Colonic mucosa (tissue), 4 donors: ENCODE results near the gene MYO7A. TPM values are rescaled to one million over a fixed set of nuclear protein-coding genes. Genes with fewer than 3 reads are reported as not detected.

ENCODE experiments used
- DNase-seq: peaks from one replicate; pipeline ENCODE4 v3.0.0-alpha.2; 2020
- H3K27ac ChIP-seq: fragments of 200-600 bp; one replicate; pipeline ENCODE4 v1.8.0; 2021
- H3K27me3 ChIP-seq: fragments of 200-600 bp; one replicate; pipeline ENCODE4 v1.8.0; 2021
- H3K36me3 ChIP-seq: fragments of 200-600 bp; one replicate; pipeline ENCODE4 v1.8.0; 2021
- H3K4me1 ChIP-seq: fragments of 200-600 bp; one replicate; pipeline ENCODE4 v1.8.0; 2021; ENCODE audit warnings: mild to moderate bottlenecking
- H3K4me3 ChIP-seq: fragments of 200-600 bp; one replicate; pipeline ENCODE4 v1.8.0; 2021
- H3K9ac ChIP-seq, 2 donors: one replicate each; pipeline ENCODE4 v1.7.0; 2013; ENCODE audit warnings: control low read depth in 2 of 2, low read depth in 2 of 2, low read length in 2 of 2
- H3K9me3 ChIP-seq: fragments of 200-600 bp; one replicate; pipeline ENCODE4 v1.8.0; 2021
- CTCF ChIP-seq: fragments of 200-600 bp; IDR thresholded peaks from one replicate; pipeline ENCODE4 v1.8.0; 2022; ENCODE audit warnings: antibody characterized with exemption, mild to moderate bottlenecking
- intact Hi-C: fragments of 100-400 bp; cut with DNase I; formaldehyde crosslinking; loops from one replicate; pipeline ENCODE4 v1.14.1; 2022
- total RNA-seq, 2 donors: library from RNA; stranded (reverse); fragmentation: NEBNext Ultra II Directional in 1 of 2; extraction: Animal tissue kit (Norgen Biotek cat#: 25700) in 1 of 2; gene quantifications; one replicate each; pipeline ENCODE4 v1.2.1, GENCODE V29; 2021
- donor health status: healthy.
- donor health status: DM: no; HTN: no; CAD: no.
- donor health status: DM: no; HTN: no; CAD: no.

MYO7A gene
- total RNA-seq, 2 donors from 2014 or later, result 3.8 to 4.1 TPM

GRCh38 chr11:77124488-77124887 lies 3.6 kb upstream of the MYO7A start:
- no peak overlapping the region for H3K27ac ChIP-seq
- no peak overlapping the region for H3K4me3 ChIP-seq
- no peaks in the 10 kb centered on the region for H3K9me3 ChIP-seq
- peaks cover 8% of the 10 kb centered on the region for H3K4me1 ChIP-seq
- intact Hi-C loops, result no loop called here
- H3K9ac ChIP-seq, result no peak overlapping the region
- TF ChIP-seq CTCF, result no peak
- peaks cover 20% of the 10 kb centered on the region for H3K36me3 ChIP-seq
- no peaks in the 10 kb centered on the region for H3K27me3 ChIP-seq
- no peak for DNase-seq

GRCh38 chr11:77125191-77125590 lies 2.9 kb upstream of the MYO7A start:
- intact Hi-C loops, result loop anchor here (5.0 kb wide), 1 partner anchor 427 kb away; no protein-coding TSS in a partner anchor
- TF ChIP-seq CTCF, result no peak

GRCh38 chr11:77125695-77126094 lies 2.4 kb upstream of the MYO7A start:
- H3K4me3 ChIP-seq, result no peak overlapping the region
- H3K4me1 ChIP-seq, result peaks cover 8% of the 10 kb centered on the region
- DNase-seq, result no peak
- no peak overlapping the region for H3K27ac ChIP-seq
- peaks cover 16% of the 10 kb centered on the region for H3K36me3 ChIP-seq
- no peaks in the 10 kb centered on the region for H3K9me3 ChIP-seq
- H3K27me3 ChIP-seq, result no peaks in the 10 kb centered on the region
- H3K9ac ChIP-seq, result no peak overlapping the region
- no peak for TF ChIP-seq CTCF
- intact Hi-C loops, result loop anchor here (2.0 to 5.0 kb wide), 2 partner anchors 63 to 427 kb away; no protein-coding TSS in a partner anchor

More at GRCh38 chr11:77125191-77125590, 2.9 kb upstream of the MYO7A start:
- H3K36me3 ChIP-seq, result peaks cover 20% of the 10 kb centered on the region
- peaks cover 8% of the 10 kb centered on the region for H3K4me1 ChIP-seq
- H3K4me3 ChIP-seq, result no peak overlapping the region
- no peaks in the 10 kb centered on the region for H3K27me3 ChIP-seq
- no peaks in the 10 kb centered on the region for H3K9me3 ChIP-seq
- no peak overlapping the region for H3K9ac ChIP-seq
- DNase-seq, result no peak
- H3K27ac ChIP-seq, result no peak overlapping the region

- peaks cover 10% of the 10 kb centered on the region for H3K36me3 ChIP-seq
- H3K27me3 ChIP-seq, result no peaks in the 10 kb centered on the region
- no peak overlapping the region for H3K4me3 ChIP-seq
- H3K27ac ChIP-seq, result no peak overlapping the region
- peak overlapping the region in 1 of 2 donors; percentile 44 for H3K9ac ChIP-seq
- no peak for TF ChIP-seq CTCF
- no peak for DNase-seq
- intact Hi-C loops, result loop anchor here (2.0 to 5.0 kb wide), 2 partner anchors 63 to 426 kb away; no protein-coding TSS in a partner anchor
- no peaks in the 10 kb centered on the region for H3K9me3 ChIP-seq
- peaks cover 8% of the 10 kb centered on the region for H3K4me1 ChIP-seq
Measured at GRCh38 chr11:77126156-77126775, 1.8 kb upstream of the MYO7A start.

- Histone ChIP-seq H3K4me3 (peak overlapping the region; percentile 31), H3K27ac (no peak overlapping the region), H3K9ac (peak overlapping the region; percentile 44 to 52), H3K36me3 (peaks cover 5% of the 10 kb centered on the region), H3K9me3 (no peaks in the 10 kb centered on the region), H3K27me3 (no peaks in the 10 kb centered on the region), H3K4me1 (peaks cover 8% of the 10 kb centered on the region)
- intact Hi-C loops, result loop anchor here (2.0 to 5.0 kb wide), 2 partner anchors 62 to 425 kb away; no protein-coding TSS in a partner anchor
- TF ChIP-seq CTCF, result no peak
- DNase-seq, result no peak
Measured at GRCh38 chr11:77126861-77127234, 1.2 kb upstream of the MYO7A start.
